HG03457 (cell line): ENCODE measurements around the gene CLIC3.

Experiments used
- ATAC-seq: cut with Tn5 transposase; IDR thresholded peaks from one replicate; pipeline ENCODE4 v1.9.1; 2021; ENCODE audit warnings: moderate number of reproducible peaks; ENCODE audit not compliant: unreplicated experiment

Gene CLIC3

GRCh38 chr9:136969774-136970173, 26.6 kb downstream of the CLIC3 start:
- ATAC-seq, result no peak

GRCh38 chr9:136969150-136969549, 27.2 kb downstream of the CLIC3 start:
- ATAC-seq, result no peak

GRCh38 chr9:136968333-136969127, 27.8 kb downstream of the CLIC3 start:
- no peak for ATAC-seq

GRCh38 chr9:136965771-136966484, 30.4 kb downstream of the CLIC3 start:
- no peak for ATAC-seq

GRCh38 chr9:136964833-136965422, 31.4 kb downstream of the CLIC3 start:
- ATAC-seq, result no peak

GRCh38 chr9:136964171-136964689, 32.1 kb downstream of the CLIC3 start:
- ATAC-seq, result no peak

- no peak for ATAC-seq
Measured at GRCh38 chr9:136963751-136964150, 32.6 kb downstream of the CLIC3 start.

- no peak for ATAC-seq
Measured at GRCh38 chr9:136963341-136963740, 33.0 kb downstream of the CLIC3 start.

GRCh38 chr9:136962701-136963248, 33.6 kb downstream of the CLIC3 start:
- no peak for ATAC-seq

GRCh38 chr9:136962163-136962562, 34.2 kb downstream of the CLIC3 start:
- ATAC-seq, result no peak

GRCh38 chr9:136961279-136962065, 34.9 kb downstream of the CLIC3 start:
- ATAC-seq, result no peak

GRCh38 chr9:136960938-136961275, 35.5 kb downstream of the CLIC3 start:
- no peak for ATAC-seq

GRCh38 chr9:136960212-136960937, 36.0 kb downstream of the CLIC3 start:
- no peak for ATAC-seq

- no peak for ATAC-seq
Measured at GRCh38 chr9:136958898-136959850, 37.2 kb downstream of the CLIC3 start.

- no peak for ATAC-seq
Measured at GRCh38 chr9:136958473-136958872, 37.9 kb downstream of the CLIC3 start.

- ATAC-seq, result no peak
Measured at GRCh38 chr9:136957901-136958300, 38.5 kb downstream of the CLIC3 start.

GRCh38 chr9:136957461-136957860, 38.9 kb downstream of the CLIC3 start:
- no peak for ATAC-seq

- ATAC-seq, result no peak
Measured at GRCh38 chr9:136956604-136957003, 39.8 kb downstream of the CLIC3 start.

GRCh38 chr9:136955943-136956335, 40.4 kb downstream of the CLIC3 start:
- no peak for ATAC-seq
